Ishikawa (cell line): Measurements from ENCODE around the gene SOX12.

Source experiments
- CEBPB ChIP-seq: IDR thresholded peaks from 2 replicates; pipeline ENCODE4 v1.6.1; 2012
- CREB1 ChIP-seq: IDR thresholded peaks from 2 replicates; pipeline ENCODE4 v1.6.1; 2012; ENCODE audit warnings: low read depth
- EGR1 ChIP-seq: IDR thresholded peaks from 2 replicates; pipeline ENCODE4 v1.6.1; 2012
- EP300 ChIP-seq: IDR thresholded peaks from 2 replicates; pipeline ENCODE4 v1.6.1; 2012; ENCODE audit warnings: borderline replicate concordance
- FOXM1 ChIP-seq: IDR thresholded peaks from 2 replicates; pipeline ENCODE4 v1.6.1; 2012; ENCODE audit warnings: low read depth, borderline replicate concordance
- MAX ChIP-seq: IDR thresholded peaks from 2 replicates; pipeline ENCODE4 v1.6.1; 2012
- NFIC ChIP-seq: IDR thresholded peaks from 2 replicates; pipeline ENCODE4 v1.6.1; 2012
- RAD21 ChIP-seq: IDR thresholded peaks from 2 replicates; pipeline ENCODE4 v1.6.1; 2012; ENCODE audit warnings: low read depth
- REST ChIP-seq: IDR thresholded peaks from 2 replicates; pipeline ENCODE4 v1.6.1; 2012; ENCODE audit warnings: low read depth, mild to moderate bottlenecking
- TAF1 ChIP-seq: IDR thresholded peaks from 2 replicates; pipeline ENCODE4 v1.6.1; 2012; ENCODE audit warnings: low read depth, mild to moderate bottlenecking
- TEAD4 ChIP-seq: IDR thresholded peaks from 2 replicates; pipeline ENCODE4 v1.6.1; 2012
- USF1 ChIP-seq: IDR thresholded peaks from 2 replicates; pipeline ENCODE4 v1.6.1; 2012
- YY1 ChIP-seq: IDR thresholded peaks from 2 replicates; pipeline ENCODE4 v1.6.1; 2012; ENCODE audit warnings: low read depth
- ZBTB7A ChIP-seq: IDR thresholded peaks from 2 replicates; pipeline ENCODE4 v1.6.1; 2012; ENCODE audit warnings: low read depth

- no peak for TF ChIP-seq YY1
- TF ChIP-seq FOXM1: no peak
- no peak for TF ChIP-seq CEBPB
- TF ChIP-seq NFIC: no peak
- no peak for TF ChIP-seq REST
- TF ChIP-seq TAF1: no peak
- no peak for TF ChIP-seq MAX
- no peak for TF ChIP-seq ZBTB7A
- TF ChIP-seq USF1: no peak
- TF ChIP-seq EP300: no peak
- TF ChIP-seq EGR1: no peak
- TF ChIP-seq RAD21: no peak
- TF ChIP-seq TEAD4: no peak
- no peak for TF ChIP-seq CREB1
These were observed 41.5 kb downstream of the SOX12 start for GRCh38 chr20:366719-367485.
